GM12875 (cell line): ENCODE data around the gene DIP2C.

Experiments used
- H3K4me3 ChIP-seq: one replicate; pipeline ENCODE4 v1.5.1; 2011; ENCODE audit warnings: low read depth, low read length, control low read depth
- TF ChIP-seq, protein P1 (sequence below): IDR thresholded peaks from 2 replicates; pipeline ENCODE4 v1.5.1; 2011; ENCODE audit warnings: low read depth, mild to moderate bottlenecking, control low read depth, inconsistent platforms, low read length, moderate library complexity, borderline replicate concordance; ENCODE audit not compliant: insufficient read depth

Gene DIP2C

GRCh38 chr10:442209-442608 is 247.3 kb downstream of the DIP2C start:
- H3K4me3 ChIP-seq, result no peak overlapping the region
- TF ChIP-seq, protein P1, sequence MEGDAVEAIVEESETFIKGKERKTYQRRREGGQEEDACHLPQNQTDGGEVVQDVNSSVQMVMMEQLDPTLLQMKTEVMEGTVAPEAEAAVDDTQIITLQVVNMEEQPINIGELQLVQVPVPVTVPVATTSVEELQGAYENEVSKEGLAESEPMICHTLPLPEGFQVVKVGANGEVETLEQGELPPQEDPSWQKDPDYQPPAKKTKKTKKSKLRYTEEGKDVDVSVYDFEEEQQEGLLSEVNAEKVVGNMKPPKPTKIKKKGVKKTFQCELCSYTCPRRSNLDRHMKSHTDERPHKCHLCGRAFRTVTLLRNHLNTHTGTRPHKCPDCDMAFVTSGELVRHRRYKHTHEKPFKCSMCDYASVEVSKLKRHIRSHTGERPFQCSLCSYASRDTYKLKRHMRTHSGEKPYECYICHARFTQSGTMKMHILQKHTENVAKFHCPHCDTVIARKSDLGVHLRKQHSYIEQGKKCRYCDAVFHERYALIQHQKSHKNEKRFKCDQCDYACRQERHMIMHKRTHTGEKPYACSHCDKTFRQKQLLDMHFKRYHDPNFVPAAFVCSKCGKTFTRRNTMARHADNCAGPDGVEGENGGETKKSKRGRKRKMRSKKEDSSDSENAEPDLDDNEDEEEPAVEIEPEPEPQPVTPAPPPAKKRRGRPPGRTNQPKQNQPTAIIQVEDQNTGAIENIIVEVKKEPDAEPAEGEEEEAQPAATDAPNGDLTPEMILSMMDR, result no peak

DNA sequence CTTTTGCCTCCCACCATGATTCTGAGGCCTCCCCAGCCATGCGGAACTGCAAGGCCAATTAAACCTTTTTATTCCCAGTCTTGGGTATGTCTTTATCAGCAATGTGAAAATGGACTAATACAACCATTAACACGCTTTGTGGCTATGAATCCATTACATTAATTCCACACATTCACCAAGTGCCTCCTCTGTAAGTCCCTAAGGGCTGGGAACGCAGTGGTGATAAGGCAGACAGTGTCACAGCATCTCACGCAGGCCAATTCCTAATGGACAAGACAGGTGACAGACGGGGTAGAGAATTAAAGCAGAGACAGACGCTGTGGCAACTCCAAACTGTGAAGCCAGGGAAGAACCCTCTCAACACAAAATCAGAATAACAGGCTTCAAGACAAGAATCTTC is 247.8 kb downstream of the DIP2C start:
- H3K4me3 ChIP-seq, result no peak overlapping the region
- TF ChIP-seq, protein P1, result no peak

DNA sequence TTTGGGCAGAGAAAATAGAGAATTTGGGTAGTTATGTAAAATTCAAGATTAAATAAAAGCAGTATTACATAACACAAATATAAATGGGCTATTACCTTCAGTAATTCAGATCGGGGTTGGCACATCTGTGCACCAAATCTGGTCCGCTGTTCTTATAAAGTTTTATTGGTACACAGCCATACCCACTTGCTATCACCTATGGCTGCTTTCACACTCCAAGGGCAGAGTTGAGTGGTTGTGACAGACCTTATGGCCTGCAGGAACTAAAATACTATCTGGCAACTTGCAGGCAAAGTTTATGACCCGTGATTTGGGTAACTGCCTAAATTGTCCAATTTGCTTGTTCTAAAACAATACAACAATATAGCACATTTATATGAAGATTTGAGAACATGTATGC is 249.3 kb downstream of the DIP2C start:
- H3K4me3 ChIP-seq, result no peak overlapping the region
- TF ChIP-seq, protein P1, result no peak

- H3K4me3 ChIP-seq, result no peak overlapping the region
Observed at GRCh38 chr10:437698-438490, 251.6 kb downstream of the DIP2C start.

GRCh38 chr10:436911-437665 is 252.4 kb downstream of the DIP2C start:
- H3K4me3 ChIP-seq, result no peak overlapping the region
- TF ChIP-seq, protein P1, result no peak

More at GRCh38 chr10:437698-438490, 251.6 kb downstream of the DIP2C start:
- TF ChIP-seq, protein P1, result no peak

GRCh38 chr10:436013-436697 is 253.3 kb downstream of the DIP2C start:
- no peak overlapping the region for H3K4me3 ChIP-seq
- TF ChIP-seq, protein P1, result no peak
